NCI-H2081 treated with DMSO at 0.1 percent for 48 hours (cell line): Measurements from ENCODE around the gene AMMECR1.
"Not testable (repeated sequence)": the region's sequence is repeated elsewhere in the genome, so short reads cannot be mapped to it uniquely, and the experiment has no call there.

ENCODE experiments used
- DNase-seq: peaks from one replicate; lab custom pipeline; 2025; lab: John Stamatoyannopoulos, UW

AMMECR1 gene

GRCh38 chrX:110317820-110318663, at the start of gene AMMECR1:
Gene AMMECR1, minus strand, starts transcription at chrX:110318085. Its CDS starts 14 bp downstream, at chrX:110318071.
- peak; percentile 53 for DNase-seq

- no peak for DNase-seq
Observed at GRCh38 chrX:110363244-110363643, 45.4 kb upstream of the AMMECR1 start.

GRCh38 chrX:110359273-110359672, 41.4 kb upstream of the AMMECR1 start:
- DNase-seq = no peak

- DNase-seq = no peak
Observed at GRCh38 chrX:110358548-110358947, 40.7 kb upstream of the AMMECR1 start, which contains the start of gene RTL9. Gene RTL9, plus strand, starts transcription at chrX:110358848. Its CDS starts 91,770 bp downstream, at chrX:110450618.

- no peak for DNase-seq
Observed at GRCh38 chrX:110346681-110347080, 28.8 kb upstream of the AMMECR1 start.

GRCh38 chrX:110341189-110342035, 23.5 kb upstream of the AMMECR1 start:
- no peak for DNase-seq

- DNase-seq = no peak
Observed at GRCh38 chrX:110338935-110339334, 21.1 kb upstream of the AMMECR1 start.

GRCh38 chrX:110333458-110333857, 15.6 kb upstream of the AMMECR1 start:
- DNase-seq = not testable (repeated sequence)

- no peak for DNase-seq
Observed at GRCh38 chrX:110331444-110332030, 13.7 kb upstream of the AMMECR1 start.

- DNase-seq = not testable (repeated sequence)
Observed at GRCh38 chrX:110328613-110329012, 10.7 kb upstream of the AMMECR1 start.

- DNase-seq = no peak
Observed at GRCh38 chrX:110327336-110327735, 9.5 kb upstream of the AMMECR1 start.

GRCh38 chrX:110326712-110327111, 8.8 kb upstream of the AMMECR1 start:
- no peak for DNase-seq

GRCh38 chrX:110322603-110323002, 4.7 kb upstream of the AMMECR1 start:
- no peak for DNase-seq

- no peak for DNase-seq
Observed at GRCh38 chrX:110321670-110322069, 3.8 kb upstream of the AMMECR1 start.

GRCh38 chrX:110321081-110321480, 3.2 kb upstream of the AMMECR1 start:
- no peak for DNase-seq

- DNase-seq = no peak
Observed at GRCh38 chrX:110320381-110320987, 2.6 kb upstream of the AMMECR1 start.

GRCh38 chrX:110318664-110318968, 731 bp upstream of the AMMECR1 start:
- no peak for DNase-seq

GRCh38 chrX:110317061-110317819, 645 bp downstream of the AMMECR1 start:
- DNase-seq = no peak

GRCh38 chrX:110316351-110317060, 1.4 kb downstream of the AMMECR1 start:
- no peak for DNase-seq

GRCh38 chrX:110315551-110315950, 2.3 kb downstream of the AMMECR1 start:
- DNase-seq = no peak
